Measurements from ENCODE around the gene UHRF1.
A peak's percentile ranks its signal among the peaks of the same experiment; 100 is the strongest.
"Not testable (repeated sequence)": the region's sequence is repeated elsewhere in the genome, so short reads cannot be mapped to it uniquely, and the experiment has no call there.

Gene UHRF1

DNA sequence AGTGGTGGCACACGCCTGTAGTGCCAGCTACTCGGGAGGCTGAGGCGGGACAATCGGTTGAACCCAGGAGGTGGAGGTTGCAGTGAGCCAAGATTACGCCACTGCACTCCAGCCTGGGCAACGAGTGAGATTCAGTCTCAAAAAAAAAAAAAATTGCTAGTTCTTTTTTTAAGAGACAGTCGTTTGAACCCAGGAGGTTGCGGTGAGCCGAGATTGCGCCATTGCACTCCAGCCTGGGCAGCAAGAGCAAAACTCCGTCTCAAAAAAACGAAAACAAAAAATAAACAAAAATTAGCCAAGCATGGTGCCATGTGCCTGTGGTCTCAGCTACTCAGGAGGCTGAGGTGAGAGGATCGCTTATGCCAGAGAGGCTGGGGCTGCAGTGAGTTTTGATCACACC, 8.4 kb upstream of the UHRF1 start:
- DNase-seq = not testable (repeated sequence)

DNA sequence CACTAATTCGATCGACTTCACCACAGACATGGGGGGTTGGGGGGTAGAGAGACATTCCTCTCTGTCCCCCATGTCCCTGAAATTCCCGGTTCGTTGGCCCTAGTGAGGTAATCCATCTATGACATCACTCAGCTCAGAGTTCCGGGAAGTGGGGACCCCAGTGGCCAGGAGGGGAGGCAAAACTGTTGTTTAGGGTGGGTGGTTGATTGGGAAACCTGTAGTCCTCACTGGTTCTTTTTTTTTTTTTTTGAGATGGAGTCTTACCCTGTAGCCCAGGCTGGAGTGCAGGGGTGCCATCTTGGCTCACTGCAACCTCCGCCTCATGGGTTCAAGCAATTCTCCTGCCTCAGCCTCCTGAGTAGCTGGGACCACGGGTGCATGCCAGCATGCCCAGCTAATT, 6.5 kb upstream of the UHRF1 start, which contains the start of gene ARRDC5:
Gene ARRDC5, minus strand, starts transcription at position 101 of the 400 bp plus-strand sequence. Its CDS starts 71 bp downstream, at position 30.
- DNase-seq = no peak

DNA sequence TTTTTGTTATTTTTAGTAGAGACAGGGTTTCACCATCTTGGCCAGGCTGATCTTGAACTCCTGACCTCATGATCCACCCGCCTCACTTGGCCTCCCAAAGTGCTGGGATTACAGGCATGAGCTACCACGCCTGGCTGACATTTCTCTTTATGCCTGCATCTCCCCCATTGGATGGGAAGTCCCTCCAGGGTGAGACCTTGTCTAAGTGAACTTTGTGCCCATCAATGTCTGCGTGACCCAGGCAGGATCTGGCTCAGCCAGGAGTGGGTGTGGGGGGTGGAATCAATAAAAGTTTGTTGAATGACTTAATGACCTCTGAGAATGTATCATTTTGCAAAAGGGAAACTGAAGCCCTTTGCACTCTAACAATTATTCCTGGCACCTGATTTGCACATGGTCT, 4.8 kb upstream of the UHRF1 start:
- DNase-seq = no peak

DNA sequence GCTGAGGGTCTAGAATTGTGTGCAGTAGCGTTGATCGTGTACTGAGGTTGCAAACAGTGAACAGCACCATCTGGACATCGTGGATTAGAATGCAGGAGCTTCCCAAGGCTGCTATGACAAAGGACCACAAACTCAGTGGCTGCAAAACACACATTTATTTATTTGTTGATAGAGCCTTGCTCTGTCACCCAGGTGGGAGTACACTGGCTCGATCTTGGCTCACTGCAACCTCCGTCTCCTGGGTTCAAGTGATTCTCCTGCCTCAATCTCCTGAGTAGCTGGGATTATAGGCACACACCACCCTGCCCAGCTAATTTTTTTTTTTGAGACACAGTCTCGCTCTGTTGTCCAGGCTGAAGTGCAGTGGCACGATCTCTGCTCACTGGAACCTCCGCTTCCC, 2.3 kb upstream of the UHRF1 start:
- no peak for DNase-seq

DNA sequence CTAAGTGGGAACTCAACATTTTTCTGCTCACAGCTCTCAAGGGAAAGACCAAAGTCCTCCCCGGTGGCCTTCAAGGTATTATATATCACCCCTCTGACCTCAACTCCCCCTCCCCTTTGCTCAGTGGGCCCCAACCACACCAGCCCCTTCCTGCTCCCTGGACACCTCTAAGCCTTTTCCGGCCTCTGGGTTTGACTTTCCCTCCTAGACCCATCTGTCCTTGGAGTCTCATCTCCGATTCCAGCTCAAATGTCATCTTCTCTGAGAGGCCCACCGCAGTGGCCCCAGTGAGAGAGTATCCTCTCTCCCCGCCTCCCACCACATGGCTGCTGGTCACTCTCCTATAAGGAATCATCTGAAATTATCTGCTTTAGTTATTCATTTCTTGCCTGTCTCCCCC, 941 bp upstream of the UHRF1 start:
- DNase-seq = no peak

DNA sequence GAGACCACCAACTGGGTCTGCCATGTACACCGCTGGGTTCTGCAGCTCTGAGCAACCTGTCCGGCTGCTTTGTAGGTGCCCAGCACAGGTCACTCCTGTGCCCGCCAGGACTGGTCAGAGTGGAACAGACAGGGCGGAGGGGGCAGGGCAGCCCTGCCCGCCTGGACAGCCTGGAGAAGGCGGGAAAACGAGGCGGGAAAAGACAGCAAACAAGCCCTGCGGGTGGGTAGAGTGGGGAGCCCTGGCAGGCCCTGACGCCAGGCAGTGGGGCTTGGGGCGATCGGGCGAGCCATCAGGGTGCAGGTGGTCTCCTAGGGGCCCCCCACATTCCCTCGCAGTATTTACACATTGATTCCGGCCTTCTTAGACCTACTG, 533 bp upstream of the UHRF1 start:
- no peak for DNase-seq

DNA sequence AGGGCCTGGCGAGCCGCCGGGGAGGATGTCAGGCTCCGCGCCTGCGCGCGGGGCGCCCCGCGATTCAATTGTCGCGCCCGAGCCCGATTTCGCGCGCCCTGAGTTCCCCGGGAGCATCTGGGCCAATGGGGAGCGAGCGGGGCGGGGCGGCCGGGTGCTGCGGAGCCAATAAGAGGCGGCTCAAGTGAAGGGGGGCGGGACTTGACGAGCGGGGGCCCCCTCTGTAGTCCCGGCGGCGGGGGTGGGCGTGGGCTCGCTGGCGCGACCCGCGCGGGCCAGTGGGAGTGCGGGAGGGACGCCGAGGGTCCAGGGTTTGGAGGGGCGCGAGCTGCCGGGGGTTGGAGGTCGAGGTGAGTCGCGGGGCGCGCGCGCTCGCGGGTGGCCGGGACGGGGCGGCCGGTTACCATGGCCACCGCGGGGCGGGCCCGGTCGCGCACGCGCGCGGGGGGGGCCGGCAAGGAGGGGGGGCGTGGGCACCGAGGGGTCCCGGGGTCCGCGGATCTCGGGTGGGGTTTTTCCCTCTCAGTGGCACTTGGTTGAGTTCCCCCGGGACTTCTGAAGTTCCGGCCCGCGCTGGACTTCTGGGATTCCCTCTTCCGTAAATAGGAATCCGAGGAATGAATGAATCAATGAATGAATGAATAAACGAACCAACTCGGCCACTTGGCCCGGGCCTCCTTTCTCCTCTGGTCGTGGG, 744 bp downstream of the UHRF1 start:
- peak; percentile 85 to 94 for DNase-seq

DNA sequence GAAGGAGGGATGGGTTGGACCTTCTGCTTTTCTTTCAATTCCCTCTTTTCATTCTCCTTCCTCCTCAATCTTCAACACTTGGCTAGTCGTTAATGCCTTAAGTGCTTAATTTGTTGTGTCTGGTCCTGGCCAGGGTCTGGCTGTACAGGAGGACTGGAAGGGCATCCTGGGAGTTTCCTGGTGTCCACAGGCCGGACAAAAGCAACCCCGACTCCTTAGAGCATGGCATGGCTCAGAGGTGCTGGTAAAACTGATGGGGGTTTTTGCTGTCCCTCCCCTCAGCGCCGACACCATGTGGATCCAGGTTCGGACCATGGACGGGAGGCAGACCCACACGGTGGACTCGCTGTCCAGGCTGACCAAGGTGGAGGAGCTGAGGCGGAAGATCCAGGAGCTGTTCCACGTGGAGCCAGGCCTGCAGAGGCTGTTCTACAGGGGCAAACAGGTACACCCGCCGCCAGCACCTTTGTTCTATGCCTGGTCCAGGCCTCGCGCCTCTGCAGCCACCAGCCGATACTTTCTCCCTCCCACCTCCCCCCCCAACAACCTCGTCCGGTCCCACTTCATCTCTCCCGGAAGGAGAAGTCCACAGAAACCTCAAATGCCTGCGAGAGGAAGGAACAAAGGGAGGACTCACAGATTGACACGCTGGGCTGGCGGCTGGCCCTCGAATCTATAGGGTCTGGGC, 1.4 kb downstream of the UHRF1 start:
- no peak for DNase-seq

DNA sequence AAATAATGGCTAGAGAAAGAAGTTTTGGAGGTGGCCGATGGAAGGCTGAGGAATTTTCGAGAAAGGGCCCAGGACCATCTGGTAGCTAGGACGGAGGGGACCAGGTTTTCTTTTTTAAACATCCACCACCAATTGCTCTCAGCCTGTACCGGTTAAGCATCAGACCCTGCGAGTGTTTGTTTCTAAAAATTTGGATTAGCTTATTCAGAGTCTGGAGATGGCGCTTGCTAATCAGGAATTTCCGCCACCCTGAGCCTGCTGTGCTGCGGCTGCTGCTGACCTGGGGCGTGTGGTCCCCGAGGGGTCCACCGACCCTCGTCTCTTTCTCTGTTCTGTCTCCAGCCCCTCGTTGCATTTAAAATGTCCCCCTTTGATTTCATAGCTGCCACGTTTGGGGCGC, 2.0 kb downstream of the UHRF1 start:
- DNase-seq = no peak

DNA sequence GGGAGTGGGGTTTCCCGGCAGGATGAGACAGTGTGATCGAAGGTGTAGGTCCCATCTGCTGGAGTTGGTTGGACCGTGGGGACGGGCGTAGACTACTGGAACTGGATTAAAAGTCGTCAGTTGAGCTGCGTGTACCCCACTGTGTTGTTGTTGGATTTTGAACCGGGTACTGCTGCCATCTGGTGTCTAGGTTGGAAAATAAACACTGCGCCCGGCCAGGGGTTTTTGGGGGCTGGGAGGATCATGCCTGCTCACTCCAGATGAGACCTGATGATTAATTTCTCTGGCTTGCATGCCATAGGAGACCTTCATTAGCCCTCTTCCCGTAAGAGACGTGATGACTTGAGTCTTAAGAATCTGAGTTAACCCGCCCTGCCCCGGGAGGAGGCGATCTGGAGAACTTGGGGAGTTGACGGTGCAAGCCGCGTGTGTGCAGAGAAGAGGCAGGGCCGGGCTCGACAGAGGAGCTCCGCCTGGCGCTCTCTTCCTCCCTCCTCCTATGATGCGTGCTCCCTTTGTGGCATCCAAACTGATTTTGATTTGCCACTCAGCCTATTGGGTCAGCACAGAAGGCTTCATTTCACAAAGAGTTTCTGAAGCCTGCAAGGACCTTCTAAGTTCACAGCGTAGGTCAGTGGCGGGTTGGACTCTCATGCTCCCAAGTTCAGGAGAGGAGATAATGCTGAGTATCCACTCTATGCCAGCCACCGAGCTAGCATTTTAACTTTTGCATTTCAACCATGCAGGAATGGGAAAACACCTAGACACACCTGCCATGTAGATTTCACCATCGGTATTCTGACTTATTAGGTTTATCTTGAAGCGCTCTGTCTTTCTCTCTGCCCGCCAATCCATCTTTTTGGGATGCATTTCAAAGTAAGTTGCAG, 2.7 kb downstream of the UHRF1 start:
- no peak for DNase-seq

DNA sequence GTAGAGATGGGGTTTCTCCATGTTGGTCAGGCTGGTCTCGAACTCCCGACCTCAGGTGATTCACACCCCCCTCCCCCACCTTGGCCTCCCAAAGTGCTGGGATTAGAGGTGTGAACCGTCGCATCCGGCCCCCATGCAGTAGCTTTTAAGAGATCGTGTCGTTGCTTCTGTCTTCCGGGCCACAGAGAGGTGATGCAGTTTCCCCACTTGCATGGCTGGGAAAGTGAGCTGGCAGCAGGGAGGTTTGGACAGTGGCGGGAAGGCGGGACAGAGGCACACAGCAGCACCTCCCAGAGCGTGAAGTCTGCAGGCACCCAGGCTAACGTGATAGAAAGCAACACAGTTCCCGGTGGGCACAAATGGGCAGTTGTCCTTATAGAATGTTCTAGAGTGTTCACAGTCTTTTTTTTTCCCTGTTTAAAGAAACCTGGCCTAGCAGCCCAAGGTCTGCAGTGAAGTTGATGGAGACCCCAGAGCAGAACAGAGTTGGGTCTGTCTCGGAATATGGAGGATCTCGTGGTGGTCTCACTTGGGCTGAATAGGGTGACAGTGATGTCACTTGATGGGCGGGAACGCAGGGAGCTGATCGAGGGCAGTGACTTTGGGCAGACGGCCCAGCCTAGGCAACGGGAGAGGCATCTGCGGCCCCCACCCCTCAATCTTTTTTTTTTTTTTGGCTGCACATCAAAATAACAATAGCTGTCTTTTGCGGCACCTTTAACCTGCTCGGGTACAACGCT, 4.9 kb downstream of the UHRF1 start:
- no peak for DNase-seq

DNA sequence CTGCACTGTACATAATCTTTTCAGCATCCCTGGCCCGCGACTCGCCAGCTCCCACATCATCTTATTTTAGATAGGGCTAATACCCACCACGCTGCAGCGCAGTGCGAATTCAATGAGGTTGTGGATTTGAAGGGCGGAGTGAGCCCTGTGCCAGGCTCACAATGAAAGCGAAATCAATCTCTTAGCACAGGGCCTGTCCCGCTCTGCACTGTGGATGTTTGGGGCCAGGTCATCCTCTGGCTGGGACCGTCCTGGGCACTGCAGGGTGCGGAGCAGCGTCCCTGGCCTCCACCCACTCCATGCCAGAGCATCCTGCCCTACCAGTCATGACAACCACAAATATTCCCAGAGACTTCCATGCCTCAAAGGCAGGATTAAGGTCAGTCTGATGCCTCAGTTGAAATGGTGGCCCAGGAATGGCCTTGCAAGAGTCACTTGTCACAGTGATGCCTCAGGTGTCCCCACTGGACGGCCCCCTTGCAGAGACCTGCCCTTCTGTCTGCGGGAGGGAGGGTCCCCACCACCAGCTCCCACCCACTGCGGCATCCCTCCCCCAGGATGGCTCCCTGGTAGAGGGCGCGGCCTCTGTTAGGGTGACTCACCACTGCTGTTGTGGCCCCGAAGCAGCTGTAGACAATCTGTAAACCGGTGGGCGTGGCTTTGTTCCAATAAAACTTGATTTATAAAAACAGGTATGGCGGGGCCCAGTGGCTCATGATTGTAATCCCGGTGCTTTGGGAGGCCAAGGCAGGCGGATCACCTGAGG, 5.6 kb downstream of the UHRF1 start:
- DNase-seq = no peak

DNA sequence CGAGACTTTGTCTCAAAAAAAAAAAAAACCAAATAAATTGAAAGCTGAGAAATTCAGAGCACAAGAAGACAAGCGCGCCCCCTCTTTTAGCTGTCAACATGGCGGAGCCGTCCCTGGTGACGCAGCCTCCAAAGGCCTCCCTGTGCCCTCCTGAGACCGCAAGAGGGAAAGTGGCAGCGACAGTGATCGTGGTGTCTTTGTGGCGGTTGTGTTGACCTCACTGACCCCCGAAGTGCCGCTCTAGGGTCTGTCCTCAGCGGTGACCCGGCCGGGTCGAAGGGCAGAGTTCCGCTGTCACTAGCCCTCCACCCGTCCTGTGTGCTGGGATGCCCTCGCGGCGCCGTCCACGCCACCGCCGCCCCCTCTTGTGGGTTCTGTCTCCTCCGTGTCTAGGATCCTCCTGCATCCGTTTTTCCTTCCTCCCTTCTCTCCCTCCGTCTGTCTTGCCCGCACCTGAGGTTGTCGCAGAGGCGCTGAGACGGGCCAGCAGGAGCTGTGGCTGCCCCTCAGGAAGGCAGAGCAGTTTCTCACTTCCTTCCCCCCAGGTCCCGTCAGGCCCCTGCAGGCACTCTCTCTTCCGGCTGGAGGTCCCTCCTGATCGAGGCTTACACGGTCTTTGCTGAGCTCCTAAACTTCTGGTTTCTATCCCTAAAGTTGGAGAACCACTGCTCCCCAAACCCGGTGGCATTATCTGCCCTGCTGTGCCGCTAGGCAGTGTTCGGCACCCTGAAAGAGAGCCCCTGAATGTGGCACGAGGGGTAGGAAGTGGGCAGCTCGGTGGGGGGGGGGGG, 7.2 kb downstream of the UHRF1 start:
- no peak for DNase-seq

DNA sequence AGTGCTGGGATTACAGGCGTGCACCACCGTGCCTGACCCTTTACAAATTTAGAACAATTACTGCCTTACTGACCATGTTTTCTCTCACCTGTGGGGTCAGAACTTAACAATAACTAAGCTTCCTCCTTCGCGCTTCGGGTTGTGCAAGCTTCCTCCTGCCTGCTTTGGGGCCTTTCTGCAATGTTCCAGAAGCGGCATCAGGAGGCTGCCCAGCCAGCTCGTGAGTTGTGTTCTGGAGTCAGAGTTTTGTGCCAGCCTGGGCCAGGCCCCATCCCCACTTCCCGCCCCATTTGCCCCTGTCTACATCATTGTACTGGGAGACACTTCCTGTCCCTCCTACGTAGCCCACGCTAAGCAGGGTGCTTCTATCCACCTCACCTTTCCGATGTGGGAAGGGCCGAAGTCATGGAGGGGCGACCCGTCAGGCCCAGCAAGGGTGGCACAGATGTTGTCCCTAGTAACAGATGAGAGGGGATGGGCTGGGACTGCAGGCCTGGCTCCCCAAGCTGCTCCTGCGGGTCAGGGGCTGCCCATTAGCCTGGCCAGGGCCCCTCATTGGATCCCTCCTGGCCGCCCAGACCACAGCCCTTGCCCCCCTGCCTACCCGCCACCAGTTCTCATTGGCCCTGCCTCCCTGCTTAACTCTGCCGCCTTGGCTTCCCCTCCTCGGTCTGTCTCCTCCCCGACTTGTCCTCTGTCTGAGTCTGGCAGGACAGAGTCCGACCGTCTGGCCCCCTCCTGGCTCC, 13.4 kb downstream of the UHRF1 start:
- no peak for DNase-seq

DNA sequence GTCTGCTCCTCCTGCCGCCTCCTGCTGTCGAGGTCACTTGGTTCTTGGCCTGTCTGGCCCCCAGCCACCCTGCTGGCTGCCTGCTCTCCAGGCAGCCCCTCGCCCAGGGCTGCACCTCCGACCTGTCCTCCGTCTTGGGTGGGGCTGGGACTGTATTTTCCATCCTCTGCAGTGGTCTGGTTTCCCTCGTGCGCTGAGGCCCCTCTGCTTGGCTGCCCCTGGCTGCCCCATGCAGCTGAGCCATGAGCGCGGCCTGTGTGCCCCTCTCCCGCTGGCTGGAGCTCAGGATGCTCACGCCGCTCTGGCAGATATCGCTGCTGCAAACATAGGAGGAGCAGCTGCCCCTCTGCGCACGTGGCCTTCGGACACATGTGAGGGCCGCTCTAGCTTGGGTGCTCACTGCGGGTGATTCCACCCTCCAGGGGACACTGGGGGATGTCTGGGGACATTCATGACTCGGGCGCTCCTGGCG, 14.0 kb downstream of the UHRF1 start:
- DNase-seq = no peak

DNA sequence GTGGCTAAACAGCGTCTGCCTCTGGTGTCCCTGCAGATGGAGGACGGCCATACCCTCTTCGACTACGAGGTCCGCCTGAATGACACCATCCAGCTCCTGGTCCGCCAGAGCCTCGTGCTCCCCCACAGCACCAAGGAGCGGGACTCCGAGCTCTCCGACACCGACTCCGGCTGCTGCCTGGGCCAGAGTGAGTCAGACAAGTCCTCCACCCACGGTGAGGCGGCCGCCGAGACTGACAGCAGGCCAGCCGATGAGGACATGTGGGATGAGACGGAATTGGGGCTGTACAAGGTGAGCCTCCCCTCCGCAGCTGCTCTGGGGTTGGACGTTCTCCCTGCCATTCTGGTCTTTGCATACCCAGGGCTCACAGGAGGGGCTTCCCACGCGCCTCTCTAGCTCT, 19.9 kb downstream of the UHRF1 start:
- no peak for DNase-seq

DNA sequence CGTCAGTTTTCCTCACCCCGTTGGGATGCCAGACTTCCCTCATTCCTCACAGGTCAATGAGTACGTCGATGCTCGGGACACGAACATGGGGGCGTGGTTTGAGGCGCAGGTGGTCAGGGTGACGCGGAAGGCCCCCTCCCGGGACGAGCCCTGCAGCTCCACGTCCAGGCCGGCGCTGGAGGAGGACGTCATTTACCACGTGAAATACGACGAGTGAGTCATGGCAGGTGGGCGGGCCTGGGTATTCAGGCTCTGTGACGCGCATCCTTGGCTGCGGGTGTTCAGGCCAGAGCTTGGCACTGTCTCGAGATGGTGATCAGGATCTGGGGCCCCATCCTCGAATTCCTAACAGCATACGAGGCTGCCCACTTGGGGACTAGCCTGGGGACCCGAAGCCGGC, 21.4 kb downstream of the UHRF1 start:
- no peak for DNase-seq

DNA sequence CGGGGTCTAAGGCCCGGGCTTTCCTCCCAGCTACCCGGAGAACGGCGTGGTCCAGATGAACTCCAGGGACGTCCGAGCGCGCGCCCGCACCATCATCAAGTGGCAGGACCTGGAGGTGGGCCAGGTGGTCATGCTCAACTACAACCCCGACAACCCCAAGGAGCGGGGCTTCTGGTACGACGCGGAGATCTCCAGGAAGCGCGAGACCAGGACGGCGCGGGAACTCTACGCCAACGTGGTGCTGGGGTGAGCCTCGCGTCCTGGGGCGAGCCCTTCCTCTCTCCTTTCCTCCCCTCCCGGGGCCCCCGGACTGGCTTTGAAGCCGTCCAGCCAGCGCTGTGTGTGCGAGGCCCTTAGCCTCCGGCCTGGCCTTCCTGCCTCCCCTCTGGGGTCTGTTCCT, 23.4 kb downstream of the UHRF1 start:
- no peak for DNase-seq

DNA sequence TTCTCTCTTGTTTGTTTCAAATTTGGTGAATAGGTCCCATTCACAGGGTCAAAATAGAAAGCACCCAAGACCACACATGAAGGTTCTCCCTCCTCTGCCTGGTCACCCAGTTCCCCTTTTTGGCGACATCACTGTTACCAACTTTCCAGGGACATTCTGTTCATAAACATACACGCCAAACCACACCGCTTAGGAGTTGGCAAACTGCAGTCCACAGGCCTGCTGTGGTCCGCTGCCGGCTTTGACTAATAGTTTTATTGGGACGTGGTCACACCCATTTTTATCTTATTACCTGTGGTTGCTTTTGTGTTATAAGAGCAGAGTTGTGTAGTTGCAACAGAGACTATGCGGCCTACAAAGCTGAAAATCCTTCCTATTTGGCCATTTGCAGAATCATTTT, 24.2 kb downstream of the UHRF1 start:
- DNase-seq = no peak

DNA sequence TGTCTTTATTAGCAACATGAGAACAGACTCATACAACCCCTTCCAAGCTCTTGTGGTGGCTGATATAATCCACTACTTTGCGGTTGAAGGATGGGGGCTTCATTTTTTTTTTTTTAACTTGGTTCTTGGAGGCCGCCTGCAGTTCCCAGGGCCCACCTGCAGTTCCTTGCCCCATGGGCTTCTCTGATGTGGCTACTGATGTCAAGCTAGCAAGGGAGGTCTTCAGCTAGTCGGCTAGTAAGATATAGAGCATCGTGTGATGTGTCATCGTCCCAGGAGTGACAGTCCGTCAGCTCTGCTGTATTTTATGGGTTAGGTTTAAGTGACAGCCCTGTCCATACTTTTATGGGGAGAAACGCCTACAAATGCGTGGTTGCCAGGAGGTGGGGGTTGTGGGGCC, 26.1 kb downstream of the UHRF1 start:
- no peak for DNase-seq

DNA sequence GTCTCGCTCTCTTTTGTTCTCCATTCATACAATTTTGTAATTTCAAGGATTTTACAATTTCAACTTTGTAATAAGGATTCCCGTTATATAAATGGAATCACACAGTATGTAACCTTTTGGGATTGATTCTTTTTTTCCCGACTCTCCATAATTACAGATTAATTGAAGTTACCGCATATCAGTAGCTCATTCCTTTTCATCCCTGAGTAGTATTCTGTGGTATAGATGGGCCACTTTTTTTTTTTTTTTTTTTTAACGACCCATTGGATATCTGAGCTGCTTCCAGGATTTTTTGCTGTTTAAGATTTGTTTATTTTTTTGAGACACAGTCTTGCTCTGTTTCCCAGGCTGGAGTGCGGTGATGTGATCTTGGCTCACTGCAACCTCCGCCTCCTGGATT, 27.8 kb downstream of the UHRF1 start:
- DNase-seq = no peak

All from SHP77 (cell line).